ENCODE data around the gene RCAN2. TPM values are rescaled to one million over a fixed set of nuclear protein-coding genes. Genes with fewer than 3 reads are reported as not detected.
A peak's percentile ranks its signal among the peaks of the same experiment; 100 is the strongest.

The RCAN2 gene
- total and polyA plus RNA-seq, 5 experiments from 2014 or later = 4.7 TPM; not detected in 4

DNA sequence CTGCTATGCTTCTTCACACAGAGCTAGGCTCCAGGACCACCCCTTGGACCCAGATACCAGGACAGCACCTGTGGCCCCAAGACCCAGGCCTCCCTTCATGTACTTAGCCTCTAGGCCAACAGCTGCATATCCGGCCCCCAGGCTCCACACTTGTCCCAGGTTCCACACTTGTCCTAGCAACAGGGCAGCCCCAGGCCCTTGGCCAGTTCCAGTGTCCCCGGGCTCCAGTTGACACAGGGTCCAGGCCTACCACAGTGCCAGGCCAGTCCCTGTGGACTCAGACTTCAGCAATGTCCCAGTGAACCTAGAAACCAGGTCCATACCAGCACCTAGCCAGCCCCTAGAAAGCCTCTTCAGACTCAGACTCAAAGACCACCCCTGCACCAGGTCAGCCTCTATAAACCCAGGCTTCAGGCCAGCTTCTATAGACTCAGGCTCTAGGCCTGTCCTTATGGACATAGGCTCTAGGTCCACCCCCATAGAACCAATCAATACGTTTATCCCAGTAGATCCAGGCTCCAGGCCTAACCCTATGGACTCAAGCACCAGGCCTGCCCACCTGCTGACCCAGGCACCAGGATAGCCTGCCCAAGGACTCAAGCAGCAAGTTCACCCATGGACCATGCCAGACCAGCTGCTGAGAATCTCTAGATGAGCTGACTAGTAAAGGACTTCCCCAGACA is 46.3 kb downstream of the RCAN2 start:
- DNase-seq (no peak), ATAC-seq (no peak)
- POLR2A ChIA-PET = no interaction called here
- no peaks in the 10 kb centered on the region for H3K4me1 Mint-ChIP-seq
- H3K27ac Mint-ChIP-seq = no peak overlapping the region
- no peak overlapping the region for H3K4me3 Mint-ChIP-seq
- H3K9me3 Mint-ChIP-seq = peaks cover 11 to 38% (median 23%) of the 10 kb centered on the region in 9 donors
- peaks cover 0 to 15% (median 0%) of the 10 kb centered on the region in 3 donors for H3K36me3 Mint-ChIP-seq
- H3K27me3 Mint-ChIP-seq = peaks cover 2 to 42% (median 7%) of the 10 kb centered on the region in 5 donors

DNA sequence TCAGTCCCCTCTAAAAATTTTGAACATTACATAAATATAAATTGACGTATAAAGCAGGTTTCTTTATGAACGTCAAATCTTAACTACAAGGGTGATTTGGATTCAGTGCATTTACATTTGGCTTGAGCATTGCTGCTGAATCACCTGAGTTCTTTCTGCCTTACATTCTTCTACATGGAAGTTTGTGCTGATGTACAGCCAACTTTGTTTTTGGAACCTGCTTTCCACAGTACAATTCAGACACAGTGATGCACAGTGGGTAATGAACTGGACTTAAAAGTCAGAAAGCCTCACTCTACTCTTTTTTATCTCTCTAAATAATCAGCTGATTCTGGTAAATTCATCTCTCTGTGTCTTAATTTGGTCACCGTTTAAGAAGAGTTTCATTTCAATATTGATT is 47.6 kb downstream of the RCAN2 start:
- Mint-ChIP-seq H3K9me3 (peaks cover 5 to 38% (median 19%) of the 10 kb centered on the region in 9 donors), H3K27ac (no peak overlapping the region), H3K4me1 (no peaks in the 10 kb centered on the region), H3K4me3 (no peak overlapping the region), H3K27me3 (peaks cover 2 to 42% (median 9%) of the 10 kb centered on the region in 5 donors), H3K36me3 (peaks cover 0 to 12% (median 0%) of the 10 kb centered on the region in 3 donors)
- ATAC-seq = no peak
- POLR2A ChIA-PET = no interaction called here
- no peak for DNase-seq

DNA sequence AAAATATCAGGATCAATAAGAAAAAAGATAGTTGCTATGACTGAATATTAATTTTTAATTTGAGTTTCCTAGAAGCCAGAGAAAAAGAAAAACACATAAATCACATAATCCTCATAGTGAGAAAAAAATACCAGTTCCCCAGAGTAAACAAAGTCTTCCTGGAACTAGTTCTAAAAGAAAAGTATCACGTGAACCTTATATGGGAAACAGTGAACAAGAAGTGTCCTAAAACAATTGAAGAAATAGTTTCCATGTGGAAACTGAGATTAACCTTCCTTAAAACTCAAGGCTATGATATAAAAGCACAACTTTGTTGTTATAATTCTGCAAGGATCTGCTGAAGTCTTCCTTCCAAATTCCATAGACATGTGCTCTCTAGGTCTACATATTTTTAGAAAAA is 50.6 kb downstream of the RCAN2 start:
- H3K4me1 Mint-ChIP-seq = no peaks in the 10 kb centered on the region
- H3K27me3 Mint-ChIP-seq = peaks cover 5 to 26% (median 10%) of the 10 kb centered on the region in 5 donors
- ATAC-seq (no peak), DNase-seq (no peak)
- peaks cover 0 to 7% (median 0%) of the 10 kb centered on the region in 3 donors for H3K36me3 Mint-ChIP-seq
- no peak overlapping the region for H3K4me3 Mint-ChIP-seq
- no peak overlapping the region for H3K27ac Mint-ChIP-seq
- POLR2A ChIA-PET = no interaction called here
- peaks cover 0 to 10% (median 7%) of the 10 kb centered on the region in 9 donors for H3K9me3 Mint-ChIP-seq

DNA sequence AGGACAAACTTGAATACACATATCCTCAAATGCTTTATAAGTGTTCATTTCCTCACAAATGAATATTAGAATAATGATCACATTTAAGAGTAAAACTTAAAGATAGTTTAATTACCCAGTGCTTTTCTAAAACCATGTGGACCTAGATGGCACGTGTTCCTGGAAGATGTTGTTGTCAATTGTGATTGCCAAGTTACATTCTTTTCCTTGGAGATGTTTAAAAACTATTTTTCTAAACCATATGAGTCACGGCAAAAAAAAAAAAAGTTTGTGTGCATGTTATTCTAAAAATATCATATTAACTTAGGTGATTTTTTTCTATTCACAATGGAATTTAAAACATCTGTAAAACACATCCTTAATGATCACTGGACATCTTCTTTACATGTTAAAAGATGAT is 51.1 kb downstream of the RCAN2 start:
- Mint-ChIP-seq H3K27ac (no peak overlapping the region), H3K4me1 (no peaks in the 10 kb centered on the region), H3K36me3 (peaks cover 0 to 2% (median 0%) of the 10 kb centered on the region in 3 donors), H3K27me3 (peaks cover 5 to 21% (median 8%) of the 10 kb centered on the region in 5 donors), H3K9me3 (peaks cover 0 to 5% (median 2%) of the 10 kb centered on the region in 9 donors), H3K4me3 (no peak overlapping the region)
- ATAC-seq (no peak), DNase-seq (no peak)
- POLR2A ChIA-PET = no interaction called here

GRCh38 chr6:46438245-46438644 is 53.0 kb downstream of the RCAN2 start:
- ATAC-seq (no peak), DNase-seq (no peak)
- Mint-ChIP-seq H3K9me3 (peaks cover 0 to 5% (median 0%) of the 10 kb centered on the region in 9 donors), H3K27ac (no peak overlapping the region), H3K4me3 (no peak overlapping the region), H3K27me3 (peaks cover 2 to 14% (median 7%) of the 10 kb centered on the region in 5 donors), H3K4me1 (no peaks in the 10 kb centered on the region), H3K36me3 (no peaks in the 10 kb centered on the region)
- POLR2A ChIA-PET = no interaction called here

DNA sequence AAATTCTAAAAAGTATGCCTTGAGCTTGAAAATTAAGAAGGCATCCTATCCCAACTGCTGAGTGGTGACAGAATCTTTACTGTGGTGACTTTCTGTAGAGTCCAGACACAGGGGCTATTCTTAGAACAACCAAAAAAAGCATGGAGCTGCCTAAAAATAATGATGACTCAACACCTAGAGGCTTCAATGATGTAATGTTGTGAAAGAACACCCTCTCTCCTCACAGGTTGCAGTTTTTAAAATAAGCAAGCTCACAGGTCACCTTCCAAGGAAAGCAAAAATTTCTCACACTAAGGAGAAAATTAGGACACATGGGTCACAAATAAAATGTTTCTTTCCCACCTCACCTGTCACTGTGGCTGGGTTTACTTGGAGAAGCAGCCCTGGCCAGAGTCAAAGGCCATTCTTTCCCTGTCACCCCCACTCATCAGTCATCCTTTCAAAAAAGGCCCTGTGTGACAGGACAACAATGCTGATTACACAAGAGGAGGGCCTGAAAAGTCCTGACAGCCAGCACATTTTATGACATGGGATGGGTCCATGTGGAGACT is 53.5 kb downstream of the RCAN2 start:
- H3K4me3 Mint-ChIP-seq = no peak overlapping the region
- H3K27me3 Mint-ChIP-seq = peaks cover 4 to 18% (median 9%) of the 10 kb centered on the region in 5 donors
- no peak overlapping the region for H3K27ac Mint-ChIP-seq
- peaks cover 0 to 9% (median 0%) of the 10 kb centered on the region in 9 donors for H3K9me3 Mint-ChIP-seq
- ATAC-seq (no peak), DNase-seq (no peak)
- no peaks in the 10 kb centered on the region for H3K36me3 Mint-ChIP-seq
- POLR2A ChIA-PET = no interaction called here
- H3K4me1 Mint-ChIP-seq = no peaks in the 10 kb centered on the region

DNA sequence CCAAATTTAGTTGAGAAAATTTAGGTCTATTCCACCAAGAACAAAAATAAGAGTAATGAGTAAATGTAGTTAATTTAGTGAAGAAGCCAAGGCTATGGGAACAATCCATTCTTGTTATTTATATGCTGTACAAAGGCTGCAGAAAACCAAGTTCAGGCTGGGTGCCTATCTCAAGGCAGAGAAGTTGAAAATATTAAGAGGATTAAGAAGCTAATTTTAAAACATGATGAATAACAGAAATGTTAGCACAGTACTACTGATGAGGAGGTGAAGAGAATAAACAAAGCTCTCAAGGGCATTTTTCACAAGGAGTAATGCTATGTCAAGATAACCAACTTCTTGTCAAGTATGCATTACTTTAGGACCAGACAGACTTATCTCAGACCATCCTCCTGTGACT is 68.6 kb downstream of the RCAN2 start:
- DNase-seq = no peak
- no peak overlapping the region for H3K27ac Mint-ChIP-seq
- H3K36me3 Mint-ChIP-seq = no peaks in the 10 kb centered on the region
- no peak overlapping the region for H3K4me3 Mint-ChIP-seq
- H3K27me3 Mint-ChIP-seq = peaks cover 4 to 23% (median 15%) of the 10 kb centered on the region in 5 donors
- no peaks in the 10 kb centered on the region for H3K4me1 Mint-ChIP-seq
- peaks cover 0 to 4% (median 0%) of the 10 kb centered on the region in 9 donors for H3K9me3 Mint-ChIP-seq
- POLR2A ChIA-PET = no interaction called here
- no peak for ATAC-seq

DNA sequence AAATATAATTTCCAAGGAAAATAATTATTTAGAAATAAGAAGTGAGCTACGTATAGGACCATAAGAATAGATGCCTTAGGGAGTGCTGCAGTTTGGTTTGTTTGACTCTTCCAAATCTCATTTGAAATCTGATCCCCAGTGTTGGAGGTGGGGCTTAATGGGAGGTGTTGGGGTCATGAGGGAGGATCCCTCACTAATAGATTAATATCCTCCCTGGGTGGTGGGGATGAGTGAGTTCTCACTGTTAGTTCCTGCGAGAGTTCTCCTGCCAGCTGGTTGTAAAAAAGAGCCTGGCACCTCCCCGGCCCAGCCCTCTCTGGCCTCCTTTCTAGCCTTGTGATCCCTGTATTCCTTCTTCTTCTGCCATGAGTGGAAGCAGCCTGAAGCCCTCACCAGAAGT is 69.3 kb downstream of the RCAN2 start:
- POLR2A ChIA-PET = no interaction called here
- Mint-ChIP-seq H3K36me3 (no peaks in the 10 kb centered on the region), H3K4me3 (no peak overlapping the region), H3K27me3 (peaks cover 4 to 23% (median 15%) of the 10 kb centered on the region in 5 donors), H3K9me3 (peaks cover 0 to 4% (median 0%) of the 10 kb centered on the region in 9 donors), H3K27ac (no peak overlapping the region), H3K4me1 (no peaks in the 10 kb centered on the region)
- ATAC-seq (no peak), DNase-seq (no peak)

GRCh38 chr6:46420921-46421638 is 70.2 kb downstream of the RCAN2 start:
- DNase-seq (no peak), ATAC-seq (no peak)
- H3K27me3 Mint-ChIP-seq = peaks cover 1 to 23% (median 15%) of the 10 kb centered on the region in 5 donors
- H3K9me3 Mint-ChIP-seq = peaks cover 0 to 4% (median 0%) of the 10 kb centered on the region in 9 donors
- H3K4me1 Mint-ChIP-seq = no peaks in the 10 kb centered on the region
- POLR2A ChIA-PET = no interaction called here
- no peaks in the 10 kb centered on the region for H3K36me3 Mint-ChIP-seq
- H3K4me3 Mint-ChIP-seq = no peak overlapping the region
- H3K27ac Mint-ChIP-seq = no peak overlapping the region

DNA sequence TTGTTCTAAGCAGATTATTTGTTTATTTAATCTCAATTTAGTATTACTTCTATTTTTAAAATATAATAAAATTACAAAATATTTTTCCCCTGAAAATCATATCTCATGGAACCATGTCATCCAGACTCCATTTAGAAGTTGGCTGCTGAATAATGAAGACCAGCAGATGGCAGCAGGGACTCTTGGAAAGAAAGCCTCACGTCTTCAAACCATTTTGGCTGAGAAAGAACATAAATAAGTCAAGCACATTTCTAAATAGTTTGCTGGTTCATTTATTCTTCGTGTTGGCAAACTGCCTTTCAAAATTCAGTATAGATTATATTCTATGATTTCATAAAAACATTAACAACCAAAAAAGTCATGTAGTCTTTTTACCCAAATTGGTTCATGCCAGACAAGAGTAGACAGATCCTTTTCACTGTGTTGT is 71.7 kb downstream of the RCAN2 start:
- ATAC-seq = no peak
- POLR2A ChIA-PET = no interaction called here
- Mint-ChIP-seq H3K36me3 (no peaks in the 10 kb centered on the region), H3K27me3 (peaks cover 3 to 29% (median 16%) of the 10 kb centered on the region in 5 donors), H3K27ac (no peak overlapping the region), H3K4me3 (no peak overlapping the region), H3K9me3 (peaks cover 0 to 4% (median 0%) of the 10 kb centered on the region in 9 donors), H3K4me1 (no peaks in the 10 kb centered on the region)
- DNase-seq = peak in 3 of 10 donors; percentile 5 to 13 (median 7)

GRCh38 chr6:46414398-46414797 is 76.9 kb downstream of the RCAN2 start:
- POLR2A ChIA-PET = no interaction called here
- ATAC-seq = no peak
- DNase-seq = no peak
- H3K36me3 Mint-ChIP-seq = no peaks in the 10 kb centered on the region
- H3K27me3 Mint-ChIP-seq = peaks cover 0 to 10% (median 2%) of the 10 kb centered on the region in 5 donors
- H3K4me3 Mint-ChIP-seq = no peak overlapping the region
- no peaks in the 10 kb centered on the region for H3K9me3 Mint-ChIP-seq
- no peak overlapping the region for H3K27ac Mint-ChIP-seq
- H3K4me1 Mint-ChIP-seq = no peaks in the 10 kb centered on the region

- H3K4me1 Mint-ChIP-seq = no peaks in the 10 kb centered on the region
- no peaks in the 10 kb centered on the region for H3K9me3 Mint-ChIP-seq
- POLR2A ChIA-PET = no interaction called here
- H3K4me3 Mint-ChIP-seq = no peak overlapping the region
- peaks cover 0 to 10% (median 2%) of the 10 kb centered on the region in 5 donors for H3K27me3 Mint-ChIP-seq
- H3K36me3 Mint-ChIP-seq = no peaks in the 10 kb centered on the region
- ATAC-seq (no peak), DNase-seq (no peak)
- H3K27ac Mint-ChIP-seq = no peak overlapping the region
Observed at GRCh38 chr6:46412662-46413061, 78.6 kb downstream of the RCAN2 start.

Data from naive thymus-derived CD8-positive, alpha-beta T cell (primary cell).